Measurements from ENCODE around the gene PTGFRN. TPM values are rescaled to one million over a fixed set of nuclear protein-coding genes. Genes with fewer than 3 reads are reported as not detected.

PTGFRN gene
- polyA plus RNA-seq, 1 donor (not counting 4 experiments of a cell fraction or from before 2014, with no cell fraction given), result 177 TPM

DNA sequence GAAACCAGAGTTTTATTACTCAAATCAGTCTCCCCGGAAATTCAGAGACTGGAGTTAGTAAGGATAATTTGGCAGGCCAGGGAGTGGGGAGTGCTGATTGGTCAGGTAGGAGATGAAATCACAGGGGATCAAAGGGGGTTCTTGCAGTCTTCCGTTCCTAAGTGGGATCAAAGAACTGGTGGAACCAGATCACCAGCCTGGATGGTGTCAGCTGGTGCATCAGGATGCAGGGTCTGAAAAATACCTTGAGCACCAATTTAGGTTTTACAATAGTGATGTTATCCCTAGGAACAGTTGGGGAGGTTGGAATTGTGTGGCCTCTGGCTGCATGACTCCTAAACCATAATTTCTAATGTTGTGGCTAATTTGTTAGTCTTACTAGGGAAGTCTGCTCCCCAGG, 90.4 kb downstream of the PTGFRN start:
- TF ChIP-seq, protein P1, sequence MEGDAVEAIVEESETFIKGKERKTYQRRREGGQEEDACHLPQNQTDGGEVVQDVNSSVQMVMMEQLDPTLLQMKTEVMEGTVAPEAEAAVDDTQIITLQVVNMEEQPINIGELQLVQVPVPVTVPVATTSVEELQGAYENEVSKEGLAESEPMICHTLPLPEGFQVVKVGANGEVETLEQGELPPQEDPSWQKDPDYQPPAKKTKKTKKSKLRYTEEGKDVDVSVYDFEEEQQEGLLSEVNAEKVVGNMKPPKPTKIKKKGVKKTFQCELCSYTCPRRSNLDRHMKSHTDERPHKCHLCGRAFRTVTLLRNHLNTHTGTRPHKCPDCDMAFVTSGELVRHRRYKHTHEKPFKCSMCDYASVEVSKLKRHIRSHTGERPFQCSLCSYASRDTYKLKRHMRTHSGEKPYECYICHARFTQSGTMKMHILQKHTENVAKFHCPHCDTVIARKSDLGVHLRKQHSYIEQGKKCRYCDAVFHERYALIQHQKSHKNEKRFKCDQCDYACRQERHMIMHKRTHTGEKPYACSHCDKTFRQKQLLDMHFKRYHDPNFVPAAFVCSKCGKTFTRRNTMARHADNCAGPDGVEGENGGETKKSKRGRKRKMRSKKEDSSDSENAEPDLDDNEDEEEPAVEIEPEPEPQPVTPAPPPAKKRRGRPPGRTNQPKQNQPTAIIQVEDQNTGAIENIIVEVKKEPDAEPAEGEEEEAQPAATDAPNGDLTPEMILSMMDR (optimal IDR thresholded peaks at IDR 0.05 in 1 of 3, IDR thresholded peaks at IDR 0.05 in 1 of 3, conservative IDR thresholded peaks at IDR 0.05 in 1 of 3; ENCODE audit: extremely low read depth in 1 of 3, insufficient read depth in 2 of 3, low read length in 3 of 3), result no peak
- TF ChIP-seq EZH2 (IDR thresholded peaks at IDR 0.05; ENCODE audit: low read length), result no peak
- Histone ChIP-seq H3K9me3 (ENCODE audit: control insufficient read depth, low read depth, low read length) (no peaks in the 10 kb centered on the region), H3K4me2 (ENCODE audit: control insufficient read depth, extremely low read depth, insufficient read depth, low read depth, low read length) (no peak overlapping the region), H2AFZ (ENCODE audit: control insufficient read depth, low read length) (no peak overlapping the region), H3K4me1 (ENCODE audit: control insufficient read depth, extremely low read depth, insufficient read depth, low read length) (peaks cover 17% of the 10 kb centered on the region), H3K9ac (ENCODE audit: control insufficient read depth, extremely low read depth, insufficient read depth, low read length) (no peak overlapping the region), H3K36me3 (ENCODE audit: control insufficient read depth in 2 of 2, extremely low read depth in 1 of 2, insufficient read depth in 2 of 2, low read length in 2 of 2) (no peaks in the 10 kb centered on the region), H3K79me2 (ENCODE audit: control insufficient read depth, insufficient read depth, low read length) (no peaks in the 10 kb centered on the region), H3K4me3 (ENCODE audit: control insufficient read depth in 2 of 3, extremely low read depth in 1 of 3, insufficient read depth in 2 of 3, low read depth in 1 of 3, low read length in 3 of 3) (no peak overlapping the region), H4K20me1 (ENCODE audit: control insufficient read depth, extremely low read depth, insufficient read depth, low read length) (no peaks in the 10 kb centered on the region), H3K9me1 (ENCODE audit: control insufficient read depth, extremely low read depth, insufficient read depth, low read length) (no peaks in the 10 kb centered on the region), H3K27me3 (ENCODE audit: control insufficient read depth, extremely low read depth, insufficient read depth, low read length) (no peaks in the 10 kb centered on the region), H3K27ac (ENCODE audit: control insufficient read depth, insufficient read depth, low read length) (no peak overlapping the region)
- FAIRE-seq (no peak), DNase-seq (ENCODE audit: low read depth, low spot score) (no peak)
- dilution Hi-C loops (cut with MboI; ENCODE audit: extremely low pct_ligation_motif_present, low sequenced_read_pairs), result no loop called here

DNA sequence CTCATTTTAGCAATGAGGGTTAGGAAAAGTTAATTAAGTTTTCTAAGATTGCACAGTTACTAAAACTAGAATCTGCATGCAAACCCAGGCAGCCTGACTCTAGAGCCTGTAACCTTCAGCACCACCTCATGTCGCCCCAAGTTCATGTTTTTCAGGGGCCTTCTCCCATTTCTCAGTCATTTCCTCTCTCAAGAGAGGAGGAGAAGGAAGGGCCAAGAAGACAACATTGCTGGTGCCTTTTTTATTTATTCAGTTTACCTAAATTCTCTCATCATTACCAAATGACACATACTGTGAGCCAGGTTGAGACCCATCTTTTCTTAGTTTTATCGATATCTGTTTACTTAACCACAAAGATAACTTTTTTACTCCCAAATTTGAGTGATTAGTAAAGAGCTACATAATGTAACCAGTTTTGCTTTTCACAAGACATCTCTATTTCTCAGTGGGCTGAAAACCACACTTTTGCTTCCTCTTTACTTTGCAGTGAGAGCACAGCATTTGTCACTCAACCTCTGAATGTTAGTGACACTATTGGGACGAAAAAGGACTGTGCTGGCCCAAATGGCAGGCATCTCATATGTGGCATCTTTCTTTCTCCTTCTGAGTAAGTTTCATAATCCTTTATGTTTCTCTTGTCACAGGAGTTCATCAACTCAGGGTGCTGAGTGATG, 91.7 kb downstream of the PTGFRN start, which contains the start of gene CD101:
CD101 (plus strand) TSS at position 507 of the 674 bp plus-strand sequence; CDS start at position 565, 58 bp downstream.
- no peaks in the 10 kb centered on the region for H3K79me2 ChIP-seq (ENCODE audit: control insufficient read depth, insufficient read depth, low read length)
- no peak within 1 kb of the TSS for H2AFZ ChIP-seq (ENCODE audit: control insufficient read depth, low read length)
- no peaks in the 10 kb centered on the region for H3K27me3 ChIP-seq (ENCODE audit: control insufficient read depth, extremely low read depth, insufficient read depth, low read length)
- no peaks in the 10 kb centered on the region for H3K36me3 ChIP-seq (ENCODE audit: control insufficient read depth in 2 of 2, extremely low read depth in 1 of 2, insufficient read depth in 2 of 2, low read length in 2 of 2)
- TF ChIP-seq, protein P1 (optimal IDR thresholded peaks at IDR 0.05 in 1 of 3, IDR thresholded peaks at IDR 0.05 in 1 of 3, conservative IDR thresholded peaks at IDR 0.05 in 1 of 3; ENCODE audit: extremely low read depth in 1 of 3, insufficient read depth in 2 of 3, low read length in 3 of 3), result no peak
- TF ChIP-seq EZH2 (IDR thresholded peaks at IDR 0.05; ENCODE audit: low read length), result no peak
- no peaks in the 10 kb centered on the region for H4K20me1 ChIP-seq (ENCODE audit: control insufficient read depth, extremely low read depth, insufficient read depth, low read length)
- DNase-seq (ENCODE audit: low read depth, low spot score) (no peak), FAIRE-seq (no peak)
- H3K4me3 ChIP-seq (ENCODE audit: control insufficient read depth in 2 of 3, extremely low read depth in 1 of 3, insufficient read depth in 2 of 3, low read depth in 1 of 3, low read length in 3 of 3), result no peak within 1 kb of the TSS
- no peak within 1 kb of the TSS for H3K27ac ChIP-seq (ENCODE audit: control insufficient read depth, insufficient read depth, low read length)
- H3K9me1 ChIP-seq (ENCODE audit: control insufficient read depth, extremely low read depth, insufficient read depth, low read length), result no peaks in the 10 kb centered on the region
- no peak within 1 kb of the TSS for H3K4me2 ChIP-seq (ENCODE audit: control insufficient read depth, extremely low read depth, insufficient read depth, low read depth, low read length)
- H3K4me1 ChIP-seq (ENCODE audit: control insufficient read depth, extremely low read depth, insufficient read depth, low read length), result peaks cover 15% of the 10 kb centered on the region
- dilution Hi-C loops (cut with MboI; ENCODE audit: extremely low pct_ligation_motif_present, low sequenced_read_pairs), result no loop called here
- no peak within 1 kb of the TSS for H3K9ac ChIP-seq (ENCODE audit: control insufficient read depth, extremely low read depth, insufficient read depth, low read length)
- H3K9me3 ChIP-seq (ENCODE audit: control insufficient read depth, low read depth, low read length), result no peaks in the 10 kb centered on the region

All from keratinocyte (primary cell).